GM21717 (cell line): ENCODE measurements around the gene SLC8A1.

Source experiments
- ATAC-seq: cut with Tn5 transposase; IDR thresholded peaks from one replicate; pipeline ENCODE4 v1.9.1; 2021; ENCODE audit warnings: mild to moderate bottlenecking, moderate library complexity; ENCODE audit not compliant: unreplicated experiment

The SLC8A1 gene

GRCh38 chr2:40451918-40452605 is at the start of gene SLC8A1:
SLC8A1 (minus strand) TSS chr2:40452090.
- no peak for ATAC-seq

GRCh38 chr2:40499437-40499836 is 47.5 kb upstream of the SLC8A1 start:
- no peak for ATAC-seq

GRCh38 chr2:40497251-40497859 is 45.5 kb upstream of the SLC8A1 start:
- no peak for ATAC-seq

DNA sequence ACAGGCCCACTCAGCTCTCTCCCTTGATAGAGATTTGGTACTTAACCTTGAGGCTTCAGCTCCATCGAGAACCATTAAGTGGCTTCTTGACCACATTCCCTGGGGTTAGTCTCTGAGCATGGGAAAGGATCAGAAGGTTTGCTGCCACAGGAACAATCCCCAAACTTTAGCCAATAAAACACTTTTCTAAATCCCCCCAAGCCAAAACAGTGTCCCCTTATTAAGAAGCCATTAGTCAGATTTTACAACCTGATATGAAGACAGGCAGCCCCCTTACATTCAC is 37.7 kb upstream of the SLC8A1 start:
- ATAC-seq: no peak

DNA sequence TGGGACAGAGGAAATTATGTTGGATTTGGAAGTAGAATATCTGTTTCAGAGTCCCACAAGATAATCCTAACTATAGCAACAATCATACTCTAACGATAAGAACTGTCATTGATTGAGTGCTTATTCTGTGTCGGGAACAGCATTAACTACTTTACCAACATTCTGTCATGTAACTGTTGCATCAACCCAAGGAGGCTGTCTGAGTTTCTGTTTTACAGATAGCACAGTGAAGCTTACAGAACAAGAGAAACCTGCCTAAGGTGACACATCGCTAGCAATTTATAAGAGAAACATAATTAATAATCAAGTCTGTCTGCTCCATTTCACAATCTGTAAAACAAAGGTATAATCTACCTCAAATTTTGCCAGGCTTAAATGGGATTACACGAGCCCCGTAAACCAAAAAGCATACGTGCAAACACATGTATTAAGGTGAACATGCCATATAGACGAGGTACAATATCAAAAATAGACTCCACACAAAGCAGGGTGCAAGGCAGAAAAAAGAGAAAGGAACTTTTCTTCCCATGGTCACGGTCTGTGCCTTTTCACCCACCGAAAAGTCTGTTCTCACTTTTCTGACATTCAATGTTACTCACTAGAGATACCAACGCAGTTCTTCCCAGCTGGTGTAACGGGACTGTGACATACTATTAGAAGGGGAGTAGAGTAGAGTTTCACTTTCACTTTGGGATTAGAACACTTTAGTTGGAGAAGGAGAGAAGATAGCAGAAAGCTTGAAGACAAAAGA is 37.2 kb upstream of the SLC8A1 start:
- no peak for ATAC-seq

- ATAC-seq: no peak
Measured at GRCh38 chr2:40488101-40488601, 36.3 kb upstream of the SLC8A1 start.

DNA sequence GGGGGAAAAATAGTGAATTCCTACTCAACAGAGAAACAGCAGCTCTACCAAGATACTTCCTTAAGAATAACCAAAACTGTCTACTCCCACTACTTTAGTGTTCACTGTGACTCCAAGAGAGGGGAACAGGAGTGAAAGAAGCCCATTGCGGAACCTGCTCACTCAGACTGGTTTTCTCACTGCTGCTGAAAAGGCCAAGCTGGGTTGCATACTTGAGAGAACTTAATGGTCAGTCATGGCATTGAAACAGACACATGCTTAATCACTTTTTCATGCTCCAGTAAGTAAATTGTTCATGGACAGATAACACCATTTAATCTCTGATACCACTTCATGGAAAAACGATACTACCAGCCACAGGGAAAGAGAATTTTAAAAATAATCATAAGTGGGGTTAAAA is 35.7 kb upstream of the SLC8A1 start:
- ATAC-seq: no peak

DNA sequence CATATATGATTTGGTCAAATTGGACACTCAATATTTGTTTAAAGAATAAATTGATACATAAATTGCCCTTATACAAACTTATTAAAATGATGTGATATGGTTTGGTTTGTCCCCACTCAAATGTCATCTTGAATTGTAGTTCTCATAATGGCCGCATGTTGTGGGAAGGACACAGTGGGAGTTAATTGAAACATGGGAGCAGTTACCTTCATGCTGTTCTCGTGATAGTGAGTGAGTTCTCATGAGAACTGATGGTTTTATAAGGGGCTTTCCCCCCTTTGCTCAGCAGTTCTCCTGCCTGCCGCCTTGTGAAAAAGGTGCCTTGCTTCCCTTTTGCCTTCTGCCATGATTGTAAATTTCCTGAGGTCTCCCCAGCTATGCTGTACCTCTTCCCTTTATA is 34.0 kb upstream of the SLC8A1 start:
- ATAC-seq: no peak

GRCh38 chr2:40485318-40485717 is 33.4 kb upstream of the SLC8A1 start:
- ATAC-seq: no peak

GRCh38 chr2:40483549-40484243 is 31.8 kb upstream of the SLC8A1 start:
- ATAC-seq: no peak

GRCh38 chr2:40480596-40480995 is 28.7 kb upstream of the SLC8A1 start:
- no peak for ATAC-seq

DNA sequence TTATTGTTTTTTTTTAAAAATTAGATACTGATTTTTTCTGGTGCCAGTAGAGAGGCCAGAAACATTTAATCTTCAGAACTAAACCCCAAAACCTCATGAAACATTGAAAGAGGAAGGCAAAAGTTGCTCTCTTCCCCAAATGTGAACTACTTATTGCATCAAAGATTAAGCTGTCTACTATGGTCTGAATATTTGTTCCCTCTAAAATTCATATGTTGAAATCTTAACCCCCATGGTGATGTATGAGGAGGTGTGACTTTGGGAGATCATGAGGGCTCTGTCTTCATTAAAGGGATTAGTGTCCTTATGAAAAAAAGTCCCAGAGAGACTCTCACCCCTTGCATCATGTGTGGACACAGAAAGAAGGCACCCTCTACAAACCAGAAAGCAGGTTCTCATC is 28.2 kb upstream of the SLC8A1 start:
- no peak for ATAC-seq

- ATAC-seq: no peak
Measured at GRCh38 chr2:40477361-40477760, 25.5 kb upstream of the SLC8A1 start.

DNA sequence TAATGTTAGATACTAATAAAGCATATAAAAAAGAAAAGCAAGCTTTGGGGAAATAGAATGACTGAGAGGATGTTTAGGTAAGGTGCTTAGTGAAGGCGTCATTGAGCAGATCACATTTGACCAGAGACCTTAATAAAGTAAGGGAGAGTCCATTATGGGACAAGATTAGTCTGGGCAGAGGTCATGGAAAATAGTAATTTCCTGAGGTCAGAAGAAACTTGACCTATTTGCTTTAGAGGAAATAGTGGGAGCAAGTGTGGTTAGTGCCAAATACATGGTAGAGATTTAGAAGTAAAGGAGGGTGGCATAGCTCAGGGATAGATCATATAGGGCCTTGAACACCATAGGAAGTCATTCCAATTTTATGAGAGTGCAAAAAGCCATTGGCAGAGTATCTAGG is 24.5 kb upstream of the SLC8A1 start:
- ATAC-seq: no peak

GRCh38 chr2:40474306-40474705 is 22.4 kb upstream of the SLC8A1 start:
- ATAC-seq: no peak

GRCh38 chr2:40471866-40472265 is 20.0 kb upstream of the SLC8A1 start:
- no peak for ATAC-seq

DNA sequence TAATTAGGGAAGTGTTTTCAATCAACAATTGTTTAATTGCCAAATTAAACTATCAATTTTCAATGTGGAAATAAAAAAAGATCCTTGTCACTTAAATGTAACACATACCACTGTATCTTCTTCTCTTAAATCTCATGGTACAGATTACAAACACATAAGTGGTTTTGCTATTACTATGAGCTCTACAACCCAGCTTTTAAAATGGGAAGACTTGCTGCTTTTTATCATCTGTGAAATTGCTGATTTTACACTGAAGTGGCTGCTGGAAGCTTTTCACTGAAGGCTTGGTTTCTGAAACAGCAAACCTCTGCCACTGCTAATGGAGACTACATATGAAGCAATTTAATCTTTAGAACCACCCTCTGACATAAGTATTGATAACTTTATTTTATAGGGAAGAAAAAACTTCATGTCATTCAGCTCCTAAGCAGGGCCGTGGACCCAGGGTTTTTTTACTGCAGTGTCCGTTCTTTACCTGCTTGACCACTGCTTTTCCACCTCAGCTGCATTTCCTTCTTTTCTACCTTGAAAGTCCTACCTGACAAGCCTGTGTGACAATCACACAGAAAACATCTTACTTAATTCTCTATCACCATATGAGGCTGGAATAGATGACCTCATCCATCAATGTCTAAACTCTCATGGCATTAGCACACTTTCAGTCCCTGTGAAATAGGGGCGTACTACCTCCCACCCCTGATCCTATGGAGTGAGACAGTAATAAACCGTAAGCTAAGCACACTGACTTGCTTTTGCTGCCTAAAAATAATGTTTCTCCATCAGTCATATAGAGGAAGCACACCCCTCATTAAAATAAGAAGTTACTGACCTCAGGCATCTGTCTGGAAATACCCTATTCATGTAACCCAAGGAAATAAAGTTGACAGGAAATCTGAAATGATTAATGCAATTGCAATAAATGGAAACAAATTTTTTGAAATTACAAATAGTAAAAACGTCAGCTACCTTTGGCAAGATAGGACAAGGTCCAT is 19.2 kb upstream of the SLC8A1 start:
- no peak for ATAC-seq

DNA sequence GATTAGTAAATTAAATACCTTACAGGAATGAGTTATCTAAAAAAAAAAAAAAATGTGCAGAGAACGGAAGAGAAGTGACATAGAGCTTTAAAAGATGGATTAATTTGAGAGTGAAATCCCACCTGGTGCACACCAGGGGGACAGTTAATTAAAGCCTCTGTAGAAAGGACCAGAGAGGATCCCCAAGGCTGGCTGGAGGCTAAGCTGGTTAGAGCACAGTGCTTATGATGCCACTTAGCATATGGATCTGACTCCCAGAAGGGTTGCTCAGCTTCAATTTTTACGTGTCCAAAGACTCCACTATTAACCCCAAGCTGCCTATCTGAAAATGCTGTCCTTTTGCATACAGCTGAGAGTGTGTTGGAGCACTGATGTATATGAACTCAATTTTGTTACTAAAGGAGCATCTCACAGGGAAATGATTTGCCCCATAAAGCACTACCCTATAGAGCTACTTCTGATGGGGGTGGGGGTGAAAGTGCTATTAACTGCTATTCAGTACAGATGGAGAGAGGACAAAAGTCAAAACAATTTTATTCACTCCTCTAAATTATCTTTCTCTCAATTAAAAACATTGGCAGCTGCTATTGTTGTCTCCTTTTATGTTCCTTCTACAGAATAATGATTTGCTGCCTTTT is 15.2 kb upstream of the SLC8A1 start:
- ATAC-seq: no peak

DNA sequence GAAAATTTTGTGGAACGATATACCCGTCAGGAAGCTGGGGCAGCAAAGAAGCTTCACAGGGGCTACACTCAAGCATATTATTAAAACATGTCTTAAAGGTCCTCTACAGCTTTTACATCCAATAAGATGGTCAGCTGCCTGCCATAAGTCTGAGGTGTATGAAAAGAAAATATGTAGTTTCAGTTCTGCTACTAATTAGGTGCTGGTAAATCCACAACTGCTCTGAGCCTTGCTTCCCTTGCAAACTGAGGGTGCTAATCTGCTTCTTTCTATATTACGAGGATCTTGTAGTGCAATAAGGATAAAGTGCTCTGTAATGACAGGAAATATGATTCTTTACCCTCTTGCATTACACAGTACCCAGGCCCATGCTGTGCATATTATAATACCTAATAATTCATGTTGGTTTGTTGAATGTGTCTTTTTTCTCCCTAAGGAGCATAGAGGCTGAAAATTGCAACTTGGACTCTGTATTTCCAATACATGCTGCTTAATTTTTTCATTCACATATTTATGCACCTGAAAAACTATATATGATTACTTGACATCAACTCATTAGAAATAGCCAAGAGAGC is 14.5 kb upstream of the SLC8A1 start:
- ATAC-seq: no peak

- no peak for ATAC-seq
Measured at GRCh38 chr2:40463112-40463511, 11.2 kb upstream of the SLC8A1 start.
